ENCODE results near the gene IL1RAPL1.
"Not testable (repeated sequence)": the region's sequence is repeated elsewhere in the genome, so short reads cannot be mapped to it uniquely, and the experiment has no call there.

Gene IL1RAPL1

GRCh38 chrX:28719620-28720019, 132.4 kb downstream of the IL1RAPL1 start:
- DNase-seq: no peak
- intact Hi-C loops (cut with DNase I): no loop called here

GRCh38 chrX:28752330-28752729, 165.1 kb downstream of the IL1RAPL1 start:
- no peak for DNase-seq
- intact Hi-C loops (cut with DNase I): no loop called here

GRCh38 chrX:28756175-28756574, 168.9 kb downstream of the IL1RAPL1 start:
- intact Hi-C loops (cut with DNase I): no loop called here
- DNase-seq: no peak

GRCh38 chrX:28756647-28757046, 169.4 kb downstream of the IL1RAPL1 start:
- peak in 1 of 42 donors; percentile 20 for DNase-seq
- intact Hi-C loops (cut with DNase I): no loop called here

GRCh38 chrX:28757290-28757689, 170.0 kb downstream of the IL1RAPL1 start:
- intact Hi-C loops (cut with DNase I): no loop called here
- DNase-seq: no peak

GRCh38 chrX:28766561-28766960, 179.3 kb downstream of the IL1RAPL1 start:
- intact Hi-C loops (cut with DNase I): not testable (repeated sequence)
- peak in 18 of 42 donors; percentile 5 to 66 (median 18) for DNase-seq

- intact Hi-C loops (cut with DNase I): no loop called here
- no peak for DNase-seq
Measured at GRCh38 chrX:28773807-28774206, 186.6 kb downstream of the IL1RAPL1 start.

GRCh38 chrX:28787206-28787605, 200.0 kb downstream of the IL1RAPL1 start:
- peak in 5 of 42 donors; percentile 1 to 36 (median 8) for DNase-seq
- intact Hi-C loops (cut with DNase I): no loop called here

- intact Hi-C loops (cut with DNase I): not testable (repeated sequence)
- DNase-seq: peak in 1 of 42 donors; percentile 3
Measured at GRCh38 chrX:28800671-28801070, 213.4 kb downstream of the IL1RAPL1 start.

GRCh38 chrX:28802625-28803024, 215.4 kb downstream of the IL1RAPL1 start:
- intact Hi-C loops (cut with DNase I): no loop called here
- DNase-seq: no peak

- DNase-seq: no peak
- intact Hi-C loops (cut with DNase I): no loop called here
Measured at GRCh38 chrX:28835991-28836390, 248.7 kb downstream of the IL1RAPL1 start.

GRCh38 chrX:28843817-28844216, 256.6 kb downstream of the IL1RAPL1 start:
- no peak for DNase-seq
- intact Hi-C loops (cut with DNase I): no loop called here

GRCh38 chrX:28847423-28847822, 260.2 kb downstream of the IL1RAPL1 start:
- DNase-seq: peak; percentile 62 to 92 (median 83)
- intact Hi-C loops (cut with DNase I): loop anchor here (5.0 kb wide), 1 partner anchor 260 kb away; the partner anchor contains the start of gene IL1RAPL1

- no peak for DNase-seq
- intact Hi-C loops (cut with DNase I): loop anchor here (5.0 kb wide), 1 partner anchor 261 kb away; the partner anchor contains the start of gene IL1RAPL1
Measured at GRCh38 chrX:28848707-28849106, 261.5 kb downstream of the IL1RAPL1 start.

- peak in 4 of 42 donors; percentile 19 to 46 (median 36) for DNase-seq
- intact Hi-C loops (cut with DNase I): no loop called here
Measured at GRCh38 chrX:28850955-28851354, 263.7 kb downstream of the IL1RAPL1 start.

- intact Hi-C loops (cut with DNase I): no loop called here
Measured at GRCh38 chrX:28851871-28852270, 264.6 kb downstream of the IL1RAPL1 start.

GRCh38 chrX:28854637-28855036, 267.4 kb downstream of the IL1RAPL1 start:
- no peak for DNase-seq
- intact Hi-C loops (cut with DNase I): no loop called here

More at GRCh38 chrX:28851871-28852270, 264.6 kb downstream of the IL1RAPL1 start:
- DNase-seq: no peak

- intact Hi-C loops (cut with DNase I): no loop called here
- DNase-seq: peak in 14 of 42 donors; percentile 7 to 47 (median 14)
Measured at GRCh38 chrX:28876408-28876807, 289.2 kb downstream of the IL1RAPL1 start.

- intact Hi-C loops (cut with DNase I): no loop called here
- no peak for DNase-seq
Measured at GRCh38 chrX:28876901-28877300, 289.7 kb downstream of the IL1RAPL1 start.

- no peak for DNase-seq
- intact Hi-C loops (cut with DNase I): no loop called here
Measured at GRCh38 chrX:28880136-28880535, 292.9 kb downstream of the IL1RAPL1 start.

- intact Hi-C loops (cut with DNase I): no loop called here
- DNase-seq: no peak
Measured at GRCh38 chrX:28884823-28885222, 297.6 kb downstream of the IL1RAPL1 start.

- intact Hi-C loops (cut with DNase I): no loop called here
- DNase-seq: no peak
Measured at GRCh38 chrX:28888416-28888815, 301.2 kb downstream of the IL1RAPL1 start.

All from head of caudate nucleus (tissue), 42 donors.